K562 (cell line): ENCODE measurements around the gene COL20A1.

Experiments
- JUNB ChIP-seq: fragments of 450-650 bp; formaldehyde crosslinking; conservative IDR thresholded peaks from 2 replicates; pipeline ENCODE4 v1.4.0; 2020; ENCODE audit warnings: mild to moderate bottlenecking
- NFXL1 ChIP-seq: fragments of 450-650 bp; formaldehyde crosslinking; IDR thresholded peaks from 2 replicates; pipeline ENCODE4 v1.4.0; 2021; ENCODE audit warnings: mild to moderate bottlenecking
- POLR2A ChIP-seq: fragments of 450-650 bp; conservative IDR thresholded peaks from 2 replicates; pipeline ENCODE4 v1.6.1; 2016
- POLR2AphosphoS5 ChIP-seq: IDR thresholded peaks from 2 replicates; pipeline ENCODE4 v1.6.1; 2011; ENCODE audit warnings: mild to moderate bottlenecking, low read depth, low read length, moderate library complexity; ENCODE audit not compliant: control insufficient read depth, insufficient read depth
- TAF1 ChIP-seq: IDR thresholded peaks from 2 replicates; pipeline ENCODE4 v1.6.1; 2011; ENCODE audit warnings: mild to moderate bottlenecking, low read length, moderate library complexity; ENCODE audit not compliant: insufficient read depth, control insufficient read depth, severe bottlenecking; ENCODE audit errors: extremely low read depth
- TOE1 ChIP-seq, 2 experiments: fragments of 450-650 bp in 1 of 2; sonication (generic) in 1 of 2; formaldehyde crosslinking in 1 of 2; IDR thresholded peaks; 2 replicates each; pipeline versions ENCODE4 v1.7.1 to v1.8.0; 2016 to 2022; ENCODE audit warnings: borderline replicate concordance in 2 of 2, mild to moderate bottlenecking in 2 of 2, antibody characterized with exemption in 1 of 2, inconsistent platforms in 1 of 2, low read depth in 1 of 2, missing genetic modification reagents in 1 of 2, moderate library complexity in 1 of 2
- ZNF23 ChIP-seq: fragments of 250-450 bp; sonication (Bioruptor Pico); IDR thresholded peaks from 2 replicates; pipeline ENCODE4 v1.4.0; 2020; ENCODE audit warnings: mild to moderate bottlenecking
- ZNF561 ChIP-seq: fragments of 450-650 bp; formaldehyde crosslinking; conservative IDR thresholded peaks from 2 replicates; pipeline ENCODE4 v1.4.0; 2020; ENCODE audit warnings: mild to moderate bottlenecking, moderate library complexity
- TF ChIP-seq, protein P1 (sequence below), 2 experiments: fragments of 450-650 bp in 1 of 2; sonication (generic) in 1 of 2; formaldehyde crosslinking; conservative IDR thresholded peaks; 2 replicates each; pipeline versions ENCODE4 v1.4.0 to v1.8.1; 2020 to 2022; ENCODE audit warnings: mild to moderate bottlenecking in 1 of 2, missing genetic modification reagents in 1 of 2
- TF ChIP-seq, protein P2 (sequence below), 2 experiments: fragments of 200-800 bp in 1 of 2; sonication (Bioruptor generic) in 1 of 2; sonication (generic) in 1 of 2; formaldehyde crosslinking in 1 of 2; IDR thresholded peaks in 1 of 2; conservative IDR thresholded peaks in 1 of 2; 2 replicates each; pipeline versions ENCODE4 v1.5.0 to v1.6.1; 2016 to 2020; ENCODE audit warnings: missing compliant biosample characterization in 1 of 2, missing genetic modification characterization in 1 of 2, missing genetic modification reagents in 1 of 2
- TF ChIP-seq, protein P3 (sequence below): fragments of 250-450 bp; sonication (Bioruptor Pico); IDR thresholded peaks from 2 replicates; pipeline ENCODE4 v1.8.0; 2021; ENCODE audit warnings: mild to moderate bottlenecking, moderate library complexity
- TF ChIP-seq, protein P4 (sequence below), 2 experiments: IDR thresholded peaks in 1 of 2; conservative IDR thresholded peaks in 1 of 2; 2 replicates each; pipeline ENCODE4 v1.6.1; 2016; ENCODE audit warnings: low read depth in 2 of 2, mild to moderate bottlenecking in 1 of 2, missing compliant biosample characterization in 1 of 2, missing genetic modification characterization in 1 of 2, moderate library complexity in 1 of 2
- TF ChIP-seq, protein P5 (sequence below), 3 experiments: IDR thresholded peaks in 2 of 3; conservative IDR thresholded peaks in 1 of 3; 2 replicates each; pipeline ENCODE4 v1.5.1; 2011 to 2012; ENCODE audit warnings: low read length in 3 of 3, mild to moderate bottlenecking in 3 of 3, control low read depth in 2 of 3, improper control_type of control experiment in 1 of 3, inconsistent platforms in 1 of 3, low read depth in 1 of 3, mixed read lengths in 1 of 3, moderate library complexity in 1 of 3; ENCODE audit not compliant: insufficient read depth in 2 of 3
- TF ChIP-seq, protein P6 (sequence below): sonication (generic); formaldehyde crosslinking; IDR thresholded peaks from 2 replicates; pipeline ENCODE4 v1.8.1; 2023; ENCODE audit warnings: mild to moderate bottlenecking, missing genetic modification reagents

DNA sequence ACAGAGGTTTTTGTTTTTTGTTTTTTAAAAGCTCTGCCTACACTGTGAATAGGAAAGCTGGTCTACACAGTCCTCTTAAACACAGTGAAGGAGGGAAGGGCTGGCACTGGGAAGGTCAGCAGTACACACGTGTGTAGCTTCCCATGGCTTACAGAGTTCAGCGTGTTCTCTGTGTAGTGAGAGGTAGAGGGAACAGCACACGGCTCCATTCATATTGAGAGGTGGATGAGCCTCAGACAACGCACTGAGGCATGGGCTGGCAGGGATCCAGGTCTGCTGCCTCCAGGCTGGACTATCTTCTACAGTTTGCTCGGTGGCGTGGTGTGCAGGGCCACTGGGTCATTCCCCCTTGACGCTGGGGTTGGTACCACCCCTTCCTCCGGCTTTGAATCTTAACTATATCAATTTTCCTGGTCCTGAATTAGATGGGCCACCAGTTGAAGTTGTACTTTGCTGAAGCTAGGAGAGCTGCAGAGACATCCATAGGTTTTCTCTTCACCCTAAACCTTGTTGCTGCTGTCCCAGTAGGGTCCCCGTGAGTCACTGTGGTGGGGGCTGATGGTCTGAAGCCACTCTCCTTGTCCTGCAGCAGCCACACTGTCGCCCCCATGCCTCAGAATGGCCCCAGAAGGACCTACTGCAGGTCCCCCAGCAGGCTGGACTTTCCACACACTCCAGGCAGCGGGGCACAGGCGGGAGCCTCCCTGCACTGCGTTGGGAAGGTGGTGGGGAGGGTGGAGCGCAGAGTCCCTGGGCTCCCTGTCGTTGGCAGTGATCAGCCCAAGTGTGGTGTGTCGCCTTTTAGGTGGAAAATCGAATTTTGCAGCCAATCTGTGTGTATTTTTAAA, 18.4 kb upstream of the COL20A1 start:
- no peak for TF ChIP-seq ZNF23 (CRISPR knock-in tag)
- no peak for TF ChIP-seq POLR2A
- TF ChIP-seq, protein P1, sequence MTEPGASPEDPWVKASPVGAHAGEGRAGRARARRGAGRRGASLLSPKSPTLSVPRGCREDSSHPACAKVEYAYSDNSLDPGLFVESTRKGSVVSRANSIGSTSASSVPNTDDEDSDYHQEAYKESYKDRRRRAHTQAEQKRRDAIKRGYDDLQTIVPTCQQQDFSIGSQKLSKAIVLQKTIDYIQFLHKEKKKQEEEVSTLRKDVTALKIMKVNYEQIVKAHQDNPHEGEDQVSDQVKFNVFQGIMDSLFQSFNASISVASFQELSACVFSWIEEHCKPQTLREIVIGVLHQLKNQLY (CRISPR knock-in tag; conservative IDR thresholded peaks at IDR 0.05): no peak
- no peak for TF ChIP-seq NFXL1 (CRISPR knock-in tag)
- TF ChIP-seq ZNF561: no peak
- TF ChIP-seq JUNB (CRISPR knock-in tag): no peak
- TF ChIP-seq, protein P2, sequence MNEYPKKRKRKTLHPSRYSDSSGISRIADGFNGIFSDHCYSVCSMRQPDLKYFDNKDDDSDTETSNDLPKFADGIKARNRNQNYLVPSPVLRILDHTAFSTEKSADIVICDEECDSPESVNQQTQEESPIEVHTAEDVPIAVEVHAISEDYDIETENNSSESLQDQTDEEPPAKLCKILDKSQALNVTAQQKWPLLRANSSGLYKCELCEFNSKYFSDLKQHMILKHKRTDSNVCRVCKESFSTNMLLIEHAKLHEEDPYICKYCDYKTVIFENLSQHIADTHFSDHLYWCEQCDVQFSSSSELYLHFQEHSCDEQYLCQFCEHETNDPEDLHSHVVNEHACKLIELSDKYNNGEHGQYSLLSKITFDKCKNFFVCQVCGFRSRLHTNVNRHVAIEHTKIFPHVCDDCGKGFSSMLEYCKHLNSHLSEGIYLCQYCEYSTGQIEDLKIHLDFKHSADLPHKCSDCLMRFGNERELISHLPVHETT (CRISPR knock-in tag; conservative IDR thresholded peaks at IDR 0.05 in 1 of 2, IDR thresholded peaks at IDR 0.05 in 1 of 2): no peak
- TF ChIP-seq, protein P3, sequence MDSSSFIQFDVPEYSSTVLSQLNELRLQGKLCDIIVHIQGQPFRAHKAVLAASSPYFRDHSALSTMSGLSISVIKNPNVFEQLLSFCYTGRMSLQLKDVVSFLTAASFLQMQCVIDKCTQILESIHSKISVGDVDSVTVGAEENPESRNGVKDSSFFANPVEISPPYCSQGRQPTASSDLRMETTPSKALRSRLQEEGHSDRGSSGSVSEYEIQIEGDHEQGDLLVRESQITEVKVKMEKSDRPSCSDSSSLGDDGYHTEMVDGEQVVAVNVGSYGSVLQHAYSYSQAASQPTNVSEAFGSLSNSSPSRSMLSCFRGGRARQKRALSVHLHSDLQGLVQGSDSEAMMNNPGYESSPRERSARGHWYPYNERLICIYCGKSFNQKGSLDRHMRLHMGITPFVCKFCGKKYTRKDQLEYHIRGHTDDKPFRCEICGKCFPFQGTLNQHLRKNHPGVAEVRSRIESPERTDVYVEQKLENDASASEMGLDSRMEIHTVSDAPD: no peak
- TF ChIP-seq, protein P4, sequence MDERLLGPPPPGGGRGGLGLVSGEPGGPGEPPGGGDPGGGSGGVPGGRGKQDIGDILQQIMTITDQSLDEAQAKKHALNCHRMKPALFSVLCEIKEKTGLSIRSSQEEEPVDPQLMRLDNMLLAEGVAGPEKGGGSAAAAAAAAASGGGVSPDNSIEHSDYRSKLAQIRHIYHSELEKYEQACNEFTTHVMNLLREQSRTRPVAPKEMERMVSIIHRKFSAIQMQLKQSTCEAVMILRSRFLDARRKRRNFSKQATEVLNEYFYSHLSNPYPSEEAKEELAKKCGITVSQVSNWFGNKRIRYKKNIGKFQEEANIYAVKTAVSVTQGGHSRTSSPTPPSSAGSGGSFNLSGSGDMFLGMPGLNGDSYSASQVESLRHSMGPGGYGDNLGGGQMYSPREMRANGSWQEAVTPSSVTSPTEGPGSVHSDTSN (CRISPR knock-in tag; IDR thresholded peaks at IDR 0.05; ENCODE audit: low read depth): no peak
- TF ChIP-seq, protein P4 (tag; conservative IDR thresholded peaks at IDR 0.05; ENCODE audit: low read depth): no peak
- no peak for TF ChIP-seq TAF1
- TF ChIP-seq TOE1 (IDR thresholded peaks at IDR 0.05; ENCODE audit: borderline replicate concordance): no peak
- TF ChIP-seq TOE1 (CRISPR knock-in tag; IDR thresholded peaks at IDR 0.05; ENCODE audit: borderline replicate concordance, low read depth): no peak
- TF ChIP-seq, protein P5, sequence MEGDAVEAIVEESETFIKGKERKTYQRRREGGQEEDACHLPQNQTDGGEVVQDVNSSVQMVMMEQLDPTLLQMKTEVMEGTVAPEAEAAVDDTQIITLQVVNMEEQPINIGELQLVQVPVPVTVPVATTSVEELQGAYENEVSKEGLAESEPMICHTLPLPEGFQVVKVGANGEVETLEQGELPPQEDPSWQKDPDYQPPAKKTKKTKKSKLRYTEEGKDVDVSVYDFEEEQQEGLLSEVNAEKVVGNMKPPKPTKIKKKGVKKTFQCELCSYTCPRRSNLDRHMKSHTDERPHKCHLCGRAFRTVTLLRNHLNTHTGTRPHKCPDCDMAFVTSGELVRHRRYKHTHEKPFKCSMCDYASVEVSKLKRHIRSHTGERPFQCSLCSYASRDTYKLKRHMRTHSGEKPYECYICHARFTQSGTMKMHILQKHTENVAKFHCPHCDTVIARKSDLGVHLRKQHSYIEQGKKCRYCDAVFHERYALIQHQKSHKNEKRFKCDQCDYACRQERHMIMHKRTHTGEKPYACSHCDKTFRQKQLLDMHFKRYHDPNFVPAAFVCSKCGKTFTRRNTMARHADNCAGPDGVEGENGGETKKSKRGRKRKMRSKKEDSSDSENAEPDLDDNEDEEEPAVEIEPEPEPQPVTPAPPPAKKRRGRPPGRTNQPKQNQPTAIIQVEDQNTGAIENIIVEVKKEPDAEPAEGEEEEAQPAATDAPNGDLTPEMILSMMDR (IDR thresholded peaks at IDR 0.05 in 2 of 3, conservative IDR thresholded peaks at IDR 0.05 in 1 of 3; ENCODE audit: insufficient read depth in 2 of 3, low read depth in 1 of 3, low read length in 3 of 3): no peak
- no peak for TF ChIP-seq POLR2AphosphoS5
- TF ChIP-seq, protein P6, sequence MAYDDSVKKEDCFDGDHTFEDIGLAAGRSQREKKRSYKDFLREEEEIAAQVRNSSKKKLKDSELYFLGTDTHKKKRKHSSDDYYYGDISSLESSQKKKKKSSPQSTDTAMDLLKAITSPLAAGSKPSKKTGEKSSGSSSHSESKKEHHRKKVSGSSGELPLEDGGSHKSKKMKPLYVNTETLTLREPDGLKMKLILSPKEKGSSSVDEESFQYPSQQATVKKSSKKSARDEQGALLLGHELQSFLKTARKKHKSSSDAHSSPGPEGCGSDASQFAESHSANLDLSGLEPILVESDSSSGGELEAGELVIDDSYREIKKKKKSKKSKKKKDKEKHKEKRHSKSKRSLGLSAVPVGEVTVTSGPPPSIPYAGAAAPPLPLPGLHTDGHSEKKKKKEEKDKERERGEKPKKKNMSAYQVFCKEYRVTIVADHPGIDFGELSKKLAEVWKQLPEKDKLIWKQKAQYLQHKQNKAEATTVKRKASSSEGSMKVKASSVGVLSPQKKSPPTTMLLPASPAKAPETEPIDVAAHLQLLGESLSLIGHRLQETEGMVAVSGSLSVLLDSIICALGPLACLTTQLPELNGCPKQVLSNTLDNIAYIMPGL (CRISPR knock-in tag): no peak
